SK-N-SH treated with all-trans-retinoic acid at 6 μM for 48 hours (cell line): ENCODE measurements around the gene RASSF10.

Source experiments
- ATAC-seq: fragments of 200-7000 bp; cut with Tn5 transposase; 3 replicates; pipeline ENCODE4 v1.9.1; 2020; ENCODE audit warnings: mild to moderate bottlenecking, moderate library complexity
- ARNTL ChIP-seq: fragments of 450-650 bp; formaldehyde crosslinking; IDR thresholded peaks from 2 replicates; pipeline ENCODE4 v1.5.0; 2020; ENCODE audit warnings: low read depth, mild to moderate bottlenecking, moderate library complexity, borderline replicate concordance
- BACH2 ChIP-seq: fragments of 250-450 bp; sonication (Bioruptor Pico); IDR thresholded peaks from 2 replicates; pipeline ENCODE4 v1.9.0; 2021; ENCODE audit warnings: mild to moderate bottlenecking, borderline replicate concordance
- CSDC2 ChIP-seq: fragments of 250-450 bp; sonication (Bioruptor Pico); IDR thresholded peaks from 2 replicates; pipeline ENCODE4 v1.5.0; 2020; ENCODE audit warnings: mild to moderate bottlenecking, moderate library complexity
- ESRRG ChIP-seq: fragments of 250-450 bp; sonication (Bioruptor Pico); IDR thresholded peaks from 2 replicates; pipeline ENCODE4 v1.6.1; 2021; ENCODE audit warnings: mild to moderate bottlenecking
- GLIS3 ChIP-seq: fragments of 250-450 bp; sonication (Bioruptor Pico); IDR thresholded peaks from 2 replicates; pipeline ENCODE4 v1.5.0; 2020; ENCODE audit warnings: mild to moderate bottlenecking, moderate library complexity
- ISL1 ChIP-seq: fragments of 250-450 bp; sonication (Bioruptor Pico); IDR thresholded peaks from 2 replicates; pipeline ENCODE4 v2.1.2; 2022; ENCODE audit warnings: mild to moderate bottlenecking, moderate library complexity
- OSR1 ChIP-seq: fragments of 250-450 bp; sonication (Bioruptor Pico); IDR thresholded peaks from 2 replicates; pipeline ENCODE4 v1.8.0; 2022; ENCODE audit warnings: moderate library complexity, mild to moderate bottlenecking, inconsistent platforms
- RARB ChIP-seq: fragments of 250-450 bp; sonication (Bioruptor Pico); IDR thresholded peaks from 2 replicates; pipeline ENCODE4 v1.8.0; 2021; ENCODE audit warnings: mild to moderate bottlenecking, moderate library complexity
- SNAI2 ChIP-seq: fragments of 250-450 bp; sonication (Bioruptor Pico); IDR thresholded peaks from 2 replicates; pipeline ENCODE4 v1.5.0; 2020; ENCODE audit warnings: mild to moderate bottlenecking, moderate library complexity
- TCF4 ChIP-seq: fragments of 250-450 bp; sonication (Bioruptor Pico); IDR thresholded peaks from 2 replicates; pipeline ENCODE4 v1.8.0; 2021; ENCODE audit warnings: mild to moderate bottlenecking, moderate library complexity, borderline replicate concordance
- TOX ChIP-seq: fragments of 250-450 bp; sonication (Bioruptor Pico); IDR thresholded peaks from 2 replicates; pipeline ENCODE4 v1.8.0; 2021; ENCODE audit warnings: mild to moderate bottlenecking, moderate library complexity, borderline replicate concordance
- ZC3H10 ChIP-seq: fragments of 250-450 bp; sonication (Bioruptor Pico); IDR thresholded peaks from 2 replicates; pipeline ENCODE4 v1.5.1; 2021; ENCODE audit warnings: mild to moderate bottlenecking, moderate library complexity
- ZFP30 ChIP-seq: fragments of 450-650 bp; formaldehyde crosslinking; IDR thresholded peaks from 2 replicates; pipeline ENCODE4 v1.5.0; 2022; ENCODE audit warnings: mild to moderate bottlenecking, moderate library complexity
- ZNF565 ChIP-seq: fragments of 450-650 bp; formaldehyde crosslinking; conservative IDR thresholded peaks from 2 replicates; pipeline ENCODE4 v1.5.0; 2020; ENCODE audit warnings: low read depth, mild to moderate bottlenecking, moderate library complexity
- ZNF70 ChIP-seq: fragments of 450-650 bp; formaldehyde crosslinking; IDR thresholded peaks from 2 replicates; pipeline ENCODE4 v1.5.0; 2020; ENCODE audit warnings: mild to moderate bottlenecking, moderate library complexity
- ZNF8 ChIP-seq: fragments of 450-650 bp; formaldehyde crosslinking; IDR thresholded peaks from 2 replicates; pipeline ENCODE4 v1.5.0; 2020; ENCODE audit warnings: mild to moderate bottlenecking, moderate library complexity
- TF ChIP-seq, protein P1 (sequence below): fragments of 250-450 bp; sonication (Bioruptor Pico); IDR thresholded peaks from 2 replicates; pipeline ENCODE4 v1.5.1; 2021; ENCODE audit warnings: mild to moderate bottlenecking, moderate library complexity
- TF ChIP-seq, protein P2 (sequence below): fragments of 250-450 bp; sonication (Bioruptor Pico); IDR thresholded peaks from 2 replicates; pipeline ENCODE4 v1.8.0; 2020; ENCODE audit warnings: mild to moderate bottlenecking, moderate library complexity, borderline replicate concordance
- TF ChIP-seq, protein P3 (sequence below): fragments of 250-450 bp; sonication (Bioruptor Pico); IDR thresholded peaks from 2 replicates; pipeline ENCODE4 v1.5.0; 2020; ENCODE audit warnings: mild to moderate bottlenecking, moderate library complexity
- TF ChIP-seq, protein P4 (sequence below): fragments of 250-450 bp; sonication (Bioruptor Pico); IDR thresholded peaks from 2 replicates; pipeline ENCODE4 v1.8.0; 2021; ENCODE audit warnings: low read depth, mild to moderate bottlenecking, moderate library complexity, borderline replicate concordance
- TF ChIP-seq, protein P5 (sequence below): fragments of 250-450 bp; sonication (Bioruptor Pico); IDR thresholded peaks from 2 replicates; pipeline ENCODE4 v1.5.1; 2020; ENCODE audit warnings: low read depth, mild to moderate bottlenecking, moderate library complexity

RASSF10 gene

GRCh38 chr11:13029872-13030271 is 20.8 kb downstream of the RASSF10 start (continued):
- TF ChIP-seq, protein P1, sequence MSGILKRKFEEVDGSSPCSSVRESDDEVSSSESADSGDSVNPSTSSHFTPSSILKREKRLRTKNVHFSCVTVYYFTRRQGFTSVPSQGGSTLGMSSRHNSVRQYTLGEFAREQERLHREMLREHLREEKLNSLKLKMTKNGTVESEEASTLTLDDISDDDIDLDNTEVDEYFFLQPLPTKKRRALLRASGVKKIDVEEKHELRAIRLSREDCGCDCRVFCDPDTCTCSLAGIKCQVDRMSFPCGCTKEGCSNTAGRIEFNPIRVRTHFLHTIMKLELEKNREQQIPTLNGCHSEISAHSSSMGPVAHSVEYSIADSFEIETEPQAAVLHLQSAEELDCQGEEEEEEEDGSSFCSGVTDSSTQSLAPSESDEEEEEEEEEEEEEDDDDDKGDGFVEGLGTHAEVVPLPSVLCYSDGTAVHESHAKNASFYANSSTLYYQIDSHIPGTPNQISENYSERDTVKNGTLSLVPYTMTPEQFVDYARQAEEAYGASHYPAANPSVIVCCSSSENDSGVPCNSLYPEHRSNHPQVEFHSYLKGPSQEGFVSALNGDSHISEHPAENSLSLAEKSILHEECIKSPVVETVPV (CRISPR knock-in tag): no peak
- TF ChIP-seq ZNF8 (CRISPR knock-in tag) (no peak), ZC3H10 (CRISPR knock-in tag) (no peak), TCF4 (CRISPR knock-in tag) (no peak), GLIS3 (CRISPR knock-in tag) (no peak), ZFP30 (CRISPR knock-in tag) (no peak), CSDC2 (CRISPR knock-in tag) (no peak)
- TF ChIP-seq, protein P2, sequence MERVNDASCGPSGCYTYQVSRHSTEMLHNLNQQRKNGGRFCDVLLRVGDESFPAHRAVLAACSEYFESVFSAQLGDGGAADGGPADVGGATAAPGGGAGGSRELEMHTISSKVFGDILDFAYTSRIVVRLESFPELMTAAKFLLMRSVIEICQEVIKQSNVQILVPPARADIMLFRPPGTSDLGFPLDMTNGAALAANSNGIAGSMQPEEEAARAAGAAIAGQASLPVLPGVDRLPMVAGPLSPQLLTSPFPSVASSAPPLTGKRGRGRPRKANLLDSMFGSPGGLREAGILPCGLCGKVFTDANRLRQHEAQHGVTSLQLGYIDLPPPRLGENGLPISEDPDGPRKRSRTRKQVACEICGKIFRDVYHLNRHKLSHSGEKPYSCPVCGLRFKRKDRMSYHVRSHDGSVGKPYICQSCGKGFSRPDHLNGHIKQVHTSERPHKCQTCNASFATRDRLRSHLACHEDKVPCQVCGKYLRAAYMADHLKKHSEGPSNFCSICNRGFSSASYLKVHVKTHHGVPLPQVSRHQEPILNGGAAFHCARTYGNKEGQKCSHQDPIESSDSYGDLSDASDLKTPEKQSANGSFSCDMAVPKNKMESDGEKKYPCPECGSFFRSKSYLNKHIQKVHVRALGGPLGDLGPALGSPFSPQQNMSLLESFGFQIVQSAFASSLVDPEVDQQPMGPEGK: no peak

- TF ChIP-seq, protein P3, sequence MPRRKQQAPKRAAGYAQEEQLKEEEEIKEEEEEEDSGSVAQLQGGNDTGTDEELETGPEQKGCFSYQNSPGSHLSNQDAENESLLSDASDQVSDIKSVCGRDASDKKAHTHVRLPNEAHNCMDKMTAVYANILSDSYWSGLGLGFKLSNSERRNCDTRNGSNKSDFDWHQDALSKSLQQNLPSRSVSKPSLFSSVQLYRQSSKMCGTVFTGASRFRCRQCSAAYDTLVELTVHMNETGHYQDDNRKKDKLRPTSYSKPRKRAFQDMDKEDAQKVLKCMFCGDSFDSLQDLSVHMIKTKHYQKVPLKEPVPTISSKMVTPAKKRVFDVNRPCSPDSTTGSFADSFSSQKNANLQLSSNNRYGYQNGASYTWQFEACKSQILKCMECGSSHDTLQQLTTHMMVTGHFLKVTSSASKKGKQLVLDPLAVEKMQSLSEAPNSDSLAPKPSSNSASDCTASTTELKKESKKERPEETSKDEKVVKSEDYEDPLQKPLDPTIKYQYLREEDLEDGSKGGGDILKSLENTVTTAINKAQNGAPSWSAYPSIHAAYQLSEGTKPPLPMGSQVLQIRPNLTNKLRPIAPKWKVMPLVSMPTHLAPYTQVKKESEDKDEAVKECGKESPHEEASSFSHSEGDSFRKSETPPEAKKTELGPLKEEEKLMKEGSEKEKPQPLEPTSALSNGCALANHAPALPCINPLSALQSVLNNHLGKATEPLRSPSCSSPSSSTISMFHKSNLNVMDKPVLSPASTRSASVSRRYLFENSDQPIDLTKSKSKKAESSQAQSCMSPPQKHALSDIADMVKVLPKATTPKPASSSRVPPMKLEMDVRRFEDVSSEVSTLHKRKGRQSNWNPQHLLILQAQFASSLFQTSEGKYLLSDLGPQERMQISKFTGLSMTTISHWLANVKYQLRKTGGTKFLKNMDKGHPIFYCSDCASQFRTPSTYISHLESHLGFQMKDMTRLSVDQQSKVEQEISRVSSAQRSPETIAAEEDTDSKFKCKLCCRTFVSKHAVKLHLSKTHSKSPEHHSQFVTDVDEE (CRISPR knock-in tag): no peak
- no peak for TF ChIP-seq ESRRG
- TF ChIP-seq ARNTL (CRISPR knock-in tag): no peak
- TF ChIP-seq ZNF8 (CRISPR knock-in tag): no peak
- TF ChIP-seq, protein P4, sequence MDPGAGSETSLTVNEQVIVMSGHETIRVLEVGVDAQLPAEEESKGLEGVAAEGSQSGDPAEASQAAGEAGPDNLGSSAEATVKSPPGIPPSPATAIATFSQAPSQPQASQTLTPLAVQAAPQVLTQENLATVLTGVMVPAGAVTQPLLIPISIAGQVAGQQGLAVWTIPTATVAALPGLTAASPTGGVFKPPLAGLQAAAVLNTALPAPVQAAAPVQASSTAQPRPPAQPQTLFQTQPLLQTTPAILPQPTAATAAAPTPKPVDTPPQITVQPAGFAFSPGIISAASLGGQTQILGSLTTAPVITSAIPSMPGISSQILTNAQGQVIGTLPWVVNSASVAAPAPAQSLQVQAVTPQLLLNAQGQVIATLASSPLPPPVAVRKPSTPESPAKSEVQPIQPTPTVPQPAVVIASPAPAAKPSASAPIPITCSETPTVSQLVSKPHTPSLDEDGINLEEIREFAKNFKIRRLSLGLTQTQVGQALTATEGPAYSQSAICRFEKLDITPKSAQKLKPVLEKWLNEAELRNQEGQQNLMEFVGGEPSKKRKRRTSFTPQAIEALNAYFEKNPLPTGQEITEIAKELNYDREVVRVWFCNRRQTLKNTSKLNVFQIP (CRISPR knock-in tag): no peak
- TF ChIP-seq ZNF565: no peak
- no peak for TF ChIP-seq OSR1
- TF ChIP-seq BACH2 (CRISPR knock-in tag): no peak
- TF ChIP-seq, protein P5, sequence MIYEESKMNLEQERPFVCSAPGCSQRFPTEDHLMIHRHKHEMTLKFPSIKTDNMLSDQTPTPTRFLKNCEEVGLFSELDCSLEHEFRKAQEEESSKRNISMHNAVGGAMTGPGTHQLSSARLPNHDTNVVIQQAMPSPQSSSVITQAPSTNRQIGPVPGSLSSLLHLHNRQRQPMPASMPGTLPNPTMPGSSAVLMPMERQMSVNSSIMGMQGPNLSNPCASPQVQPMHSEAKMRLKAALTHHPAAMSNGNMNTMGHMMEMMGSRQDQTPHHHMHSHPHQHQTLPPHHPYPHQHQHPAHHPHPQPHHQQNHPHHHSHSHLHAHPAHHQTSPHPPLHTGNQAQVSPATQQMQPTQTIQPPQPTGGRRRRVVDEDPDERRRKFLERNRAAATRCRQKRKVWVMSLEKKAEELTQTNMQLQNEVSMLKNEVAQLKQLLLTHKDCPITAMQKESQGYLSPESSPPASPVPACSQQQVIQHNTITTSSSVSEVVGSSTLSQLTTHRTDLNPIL (CRISPR knock-in tag): no peak
- no peak for TF ChIP-seq SNAI2 (CRISPR knock-in tag)
- no peak for TF ChIP-seq ZNF70 (CRISPR knock-in tag)
- no peak for TF ChIP-seq TCF4 (CRISPR knock-in tag)
- TF ChIP-seq ZC3H10 (CRISPR knock-in tag): no peak
- TF ChIP-seq RARB (CRISPR knock-in tag): no peak
- TF ChIP-seq, protein P2: no peak
- TF ChIP-seq TOX (CRISPR knock-in tag): no peak
- no peak for TF ChIP-seq GLIS3 (CRISPR knock-in tag)
- TF ChIP-seq ISL1: no peak
- TF ChIP-seq, all 23 proteins: peak for 0
- ATAC-seq: no peak
Measured at GRCh38 chr11:13030857-13031256, 21.7 kb downstream of the RASSF10 start.
